Measurements from ENCODE around the gene BABAM2.

Gene BABAM2

GRCh38 chr2:28219138-28219537 is 328.6 kb downstream of the BABAM2 start:
- H3K4me3 ChIP-seq (replicated peaks in 1 of 2; ENCODE audit: low read depth in 2 of 2, low read length in 2 of 2), result no peak overlapping the region
- TF ChIP-seq CTCF (IDR thresholded peaks at IDR 0.05; ENCODE audit: low read depth, low read length), result no peak
- peak in 1 of 2 donors; percentile 16 for DNase-seq (ENCODE audit: low read depth in 2 of 2)

- TF ChIP-seq CTCF (IDR thresholded peaks at IDR 0.05; ENCODE audit: low read depth, low read length), result no peak
- DNase-seq (ENCODE audit: low read depth in 2 of 2), result no peak
- H3K4me3 ChIP-seq (replicated peaks in 1 of 2; ENCODE audit: low read depth in 2 of 2, low read length in 2 of 2), result no peak overlapping the region
Observed at GRCh38 chr2:28219758-28220368, 329.3 kb downstream of the BABAM2 start.

GRCh38 chr2:28224648-28225472 is 334.3 kb downstream of the BABAM2 start:
- no peak overlapping the region for H3K4me3 ChIP-seq (replicated peaks in 1 of 2; ENCODE audit: low read depth in 2 of 2, low read length in 2 of 2)
- peak; percentile 80 to 92 for DNase-seq (ENCODE audit: low read depth in 2 of 2)
- no peak for TF ChIP-seq CTCF (IDR thresholded peaks at IDR 0.05; ENCODE audit: low read depth, low read length)

- no peak overlapping the region for H3K4me3 ChIP-seq (replicated peaks in 1 of 2; ENCODE audit: low read depth in 2 of 2, low read length in 2 of 2)
- TF ChIP-seq CTCF (IDR thresholded peaks at IDR 0.05; ENCODE audit: low read depth, low read length), result no peak
- no peak for DNase-seq (ENCODE audit: low read depth in 2 of 2)
Observed at GRCh38 chr2:28225473-28226080, 335.0 kb downstream of the BABAM2 start.

GRCh38 chr2:28226558-28226957 is 336.0 kb downstream of the BABAM2 start:
- H3K4me3 ChIP-seq (replicated peaks in 1 of 2; ENCODE audit: low read depth in 2 of 2, low read length in 2 of 2), result no peak overlapping the region
- TF ChIP-seq CTCF (IDR thresholded peaks at IDR 0.05; ENCODE audit: low read depth, low read length), result no peak
- DNase-seq (ENCODE audit: low read depth in 2 of 2), result no peak

- no peak for TF ChIP-seq CTCF (IDR thresholded peaks at IDR 0.05; ENCODE audit: low read depth, low read length)
- no peak overlapping the region for H3K4me3 ChIP-seq (replicated peaks in 1 of 2; ENCODE audit: low read depth in 2 of 2, low read length in 2 of 2)
- DNase-seq (ENCODE audit: low read depth in 2 of 2), result no peak
Observed at GRCh38 chr2:28227498-28227897, 337.0 kb downstream of the BABAM2 start.

All from cardiac fibroblast (primary cell).